SU-DHL-6 (cell line): Measurements from ENCODE around the gene ADGRG1.

Source experiments
- H2AFZ ChIP-seq: fragments of 200-600 bp; sonication (generic); 2 replicates; pipeline ENCODE4 v1.6.1; 2014; ENCODE audit warnings: low read depth, mild to moderate bottlenecking, moderate library complexity, mixed read lengths, antibody characterized with exemption, low read length; ENCODE audit not compliant: severe bottlenecking
- H3F3A ChIP-seq: fragments of 200-600 bp; shearing (Covaris generic); 2 replicates; pipeline ENCODE4 v1.6.0; 2016; ENCODE audit warnings: antibody characterized with exemption, mild to moderate bottlenecking; ENCODE audit not compliant: insufficient read depth
- H3K27ac ChIP-seq: fragments of 200-600 bp; sonication (generic); 2 replicates; pipeline ENCODE4 v1.5.1; 2016; ENCODE audit warnings: low read depth, mild to moderate bottlenecking, low read length, moderate library complexity, mixed read lengths
- H3K27me3 ChIP-seq: fragments of 200-600 bp; sonication (generic), shearing (Covaris generic); 2 replicates; pipeline ENCODE4 v1.6.0; 2014; ENCODE audit warnings: mild to moderate bottlenecking, low read length
- H3K36me3 ChIP-seq: fragments of 200-600 bp; sonication (generic); 2 replicates; pipeline ENCODE4 v1.6.1; 2014; ENCODE audit warnings: mild to moderate bottlenecking, low read length, mixed read lengths
- H3K4me2 ChIP-seq: fragments of 300-600, 200-600 bp; shearing (Covaris generic), sonication (generic); 2 replicates; pipeline ENCODE4 v1.6.0; 2014; ENCODE audit warnings: low read length, low read depth, mild to moderate bottlenecking; ENCODE audit not compliant: poor library complexity, severe bottlenecking
- H3K4me3 ChIP-seq: fragments of 200-600 bp; sonication (generic); 2 replicates; pipeline ENCODE4 v1.5.1; 2014; ENCODE audit warnings: antibody characterized with exemption, low read length, mild to moderate bottlenecking, mixed read lengths; ENCODE audit not compliant: insufficient read depth, poor library complexity, severe bottlenecking
- H3K79me2 ChIP-seq: fragments of 200-600 bp; sonication (generic); 2 replicates; pipeline ENCODE4 v1.6.1; 2014; ENCODE audit warnings: mild to moderate bottlenecking, low read length, moderate library complexity; ENCODE audit not compliant: insufficient read depth
- H3K9ac ChIP-seq: fragments of 200-600 bp; sonication (generic); 2 replicates; pipeline ENCODE4 v1.7.0; 2014; ENCODE audit warnings: mild to moderate bottlenecking, low read length
- H3K9me2 ChIP-seq: fragments of 200-600 bp; sonication (generic); replicated peaks from 2 replicates; pipeline ENCODE4 v1.6.1; 2014; ENCODE audit warnings: low read length; ENCODE audit not compliant: insufficient read depth
- H3K9me3 ChIP-seq: fragments of 200-600 bp; sonication (generic); 2 replicates; pipeline ENCODE4 v1.6.1; 2014; ENCODE audit warnings: low read length, mixed read lengths; ENCODE audit not compliant: insufficient read depth
- H4K20me1 ChIP-seq: fragments of 200-600 bp; sonication (generic); 2 replicates; pipeline ENCODE4 v1.6.1; 2014; ENCODE audit warnings: low read depth, mild to moderate bottlenecking, antibody characterized with exemption, low read length, moderate library complexity, mixed read lengths
- EZH2phosphoT487 ChIP-seq: fragments of 200-600 bp; sonication (generic), shearing (Covaris generic); conservative IDR thresholded peaks from 2 replicates; pipeline ENCODE4 v1.6.1; 2018; ENCODE audit warnings: mild to moderate bottlenecking, antibody characterized with exemption, low read length, moderate library complexity, mixed read lengths
- TF ChIP-seq, protein P1 (sequence below): fragments of 200-600 bp; sonication (generic); IDR thresholded peaks from one replicate; pipeline ENCODE4 v1.5.1; 2017; ENCODE audit warnings: antibody characterized with exemption, mild to moderate bottlenecking, low read length, moderate library complexity; ENCODE audit not compliant: insufficient read depth, poor library complexity, severe bottlenecking

The ADGRG1 gene

DNA sequence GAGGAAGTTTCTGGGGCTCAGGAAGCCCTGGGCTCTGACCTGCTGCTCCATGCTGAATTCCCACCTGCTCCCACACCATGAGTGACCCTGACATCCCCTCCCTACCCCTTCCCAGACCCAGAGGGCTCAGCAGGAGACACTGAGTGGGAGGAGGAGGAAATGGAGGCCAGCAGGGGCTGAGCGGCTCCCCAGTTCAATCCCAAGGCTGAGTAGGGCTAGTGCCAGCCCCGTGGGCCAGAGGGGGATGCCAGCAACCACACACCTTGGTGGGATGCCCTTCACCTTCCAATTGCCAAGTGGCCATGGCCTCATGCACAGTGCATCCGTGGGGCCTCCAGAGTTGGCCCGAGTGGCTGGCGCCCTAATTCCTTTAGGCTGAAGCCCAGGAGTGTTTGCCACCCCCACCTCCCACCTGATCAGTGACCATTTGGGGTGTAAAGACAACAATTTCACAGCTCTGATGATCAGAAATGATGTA lies 38.7 kb downstream of the ADGRG1 start:
- Histone ChIP-seq H3F3A (no peaks in the 10 kb centered on the region), H3K4me2 (no peak overlapping the region), H4K20me1 (no peaks in the 10 kb centered on the region), H3K9me2 (no peaks in the 10 kb centered on the region), H3K4me3 (no peak overlapping the region), H2AFZ (no peak overlapping the region), H3K27me3 (no peaks in the 10 kb centered on the region), H3K79me2 (no peaks in the 10 kb centered on the region), H3K36me3 (no peaks in the 10 kb centered on the region), H3K9me3 (no peaks in the 10 kb centered on the region), H3K9ac (no peak overlapping the region), H3K27ac (no peak overlapping the region)
- no peak for TF ChIP-seq EZH2phosphoT487

DNA sequence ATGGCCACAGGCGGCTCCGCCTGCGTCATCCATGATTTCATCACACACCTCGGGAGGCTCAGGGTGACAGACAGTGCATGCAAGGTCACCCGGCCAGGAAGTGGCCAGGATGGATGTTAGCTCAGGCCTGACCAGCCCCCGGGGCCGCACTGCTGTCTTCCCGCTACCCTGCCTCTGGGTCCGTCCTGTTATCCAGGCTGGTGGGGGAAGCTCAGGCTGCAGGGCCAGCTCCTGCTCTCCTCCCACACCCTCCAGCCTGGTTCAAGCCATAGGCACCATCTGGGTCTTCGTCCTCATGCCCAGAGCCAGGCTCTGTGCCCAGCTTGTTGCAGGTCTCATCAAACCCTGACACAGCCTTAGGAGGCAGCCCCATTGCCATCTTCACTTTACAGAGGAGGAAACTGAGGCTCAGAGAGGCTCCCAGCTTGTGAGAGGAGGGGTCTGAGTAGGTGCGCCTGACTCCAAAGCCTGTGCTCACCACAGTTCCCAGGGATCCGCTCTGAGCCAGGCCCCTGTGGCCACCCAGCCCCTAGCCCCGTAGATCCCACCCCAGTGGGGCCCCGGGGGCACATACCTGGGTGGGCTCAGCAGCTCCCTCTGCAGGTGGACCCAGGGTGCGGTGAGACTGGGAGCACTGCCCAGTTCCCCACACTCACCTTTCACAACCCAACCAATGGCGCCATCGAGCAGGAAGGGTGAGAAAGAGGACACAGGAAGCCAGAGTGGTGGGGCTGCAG lies 39.3 kb downstream of the ADGRG1 start:
- Histone ChIP-seq H3F3A (no peaks in the 10 kb centered on the region), H4K20me1 (no peaks in the 10 kb centered on the region), H3K4me3 (no peak overlapping the region), H3K4me2 (no peak overlapping the region), H3K79me2 (no peaks in the 10 kb centered on the region), H3K36me3 (no peaks in the 10 kb centered on the region), H3K27ac (no peak overlapping the region), H3K9me3 (no peaks in the 10 kb centered on the region), H3K9me2 (no peaks in the 10 kb centered on the region), H3K27me3 (no peaks in the 10 kb centered on the region), H2AFZ (no peak overlapping the region), H3K9ac (no peak overlapping the region)
- TF ChIP-seq, protein P1, sequence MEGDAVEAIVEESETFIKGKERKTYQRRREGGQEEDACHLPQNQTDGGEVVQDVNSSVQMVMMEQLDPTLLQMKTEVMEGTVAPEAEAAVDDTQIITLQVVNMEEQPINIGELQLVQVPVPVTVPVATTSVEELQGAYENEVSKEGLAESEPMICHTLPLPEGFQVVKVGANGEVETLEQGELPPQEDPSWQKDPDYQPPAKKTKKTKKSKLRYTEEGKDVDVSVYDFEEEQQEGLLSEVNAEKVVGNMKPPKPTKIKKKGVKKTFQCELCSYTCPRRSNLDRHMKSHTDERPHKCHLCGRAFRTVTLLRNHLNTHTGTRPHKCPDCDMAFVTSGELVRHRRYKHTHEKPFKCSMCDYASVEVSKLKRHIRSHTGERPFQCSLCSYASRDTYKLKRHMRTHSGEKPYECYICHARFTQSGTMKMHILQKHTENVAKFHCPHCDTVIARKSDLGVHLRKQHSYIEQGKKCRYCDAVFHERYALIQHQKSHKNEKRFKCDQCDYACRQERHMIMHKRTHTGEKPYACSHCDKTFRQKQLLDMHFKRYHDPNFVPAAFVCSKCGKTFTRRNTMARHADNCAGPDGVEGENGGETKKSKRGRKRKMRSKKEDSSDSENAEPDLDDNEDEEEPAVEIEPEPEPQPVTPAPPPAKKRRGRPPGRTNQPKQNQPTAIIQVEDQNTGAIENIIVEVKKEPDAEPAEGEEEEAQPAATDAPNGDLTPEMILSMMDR = no peak
- no peak for TF ChIP-seq EZH2phosphoT487

DNA sequence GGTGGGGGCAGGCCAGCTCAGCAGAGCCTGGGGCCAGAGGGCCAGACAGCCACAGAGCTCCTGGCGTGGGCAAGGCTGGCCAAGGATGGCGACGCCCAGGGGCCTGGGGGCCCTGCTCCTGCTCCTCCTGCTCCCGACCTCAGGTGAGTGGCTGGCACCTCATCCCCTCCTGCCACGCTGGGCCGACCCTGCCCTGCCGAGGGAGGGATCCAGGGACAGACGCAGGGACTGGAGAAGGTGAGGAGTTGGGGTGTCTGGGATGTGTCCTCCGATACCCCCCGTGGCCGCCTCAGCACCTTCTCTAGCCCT lies 39.8 kb downstream of the ADGRG1 start, which contains the start of gene ADGRG3:
TSS of gene ADGRG3 (plus strand) at position 44 of the 309 bp plus-strand sequence. CDS start at position 86, 42 bp downstream.
- no peaks in the 10 kb centered on the region for H4K20me1 ChIP-seq
- no peak within 1 kb of the TSS for H3K4me2 ChIP-seq
- H2AFZ ChIP-seq = no peak within 1 kb of the TSS
- H3K9ac ChIP-seq = no peak within 1 kb of the TSS
- H3K27me3 ChIP-seq = no peaks in the 10 kb centered on the region
- no peaks in the 10 kb centered on the region for H3F3A ChIP-seq
- no peaks in the 10 kb centered on the region for H3K36me3 ChIP-seq
- H3K4me3 ChIP-seq = no peak within 1 kb of the TSS
- no peaks in the 10 kb centered on the region for H3K79me2 ChIP-seq
- H3K27ac ChIP-seq = no peak within 1 kb of the TSS
- no peaks in the 10 kb centered on the region for H3K9me3 ChIP-seq
- no peaks in the 10 kb centered on the region for H3K9me2 ChIP-seq
- TF ChIP-seq, protein P1 = no peak
- no peak for TF ChIP-seq EZH2phosphoT487
